ENCODE results near the gene KCNV2.

KCNV2 gene

GRCh38 chr9:2742214-2742613 is 24.9 kb downstream of the KCNV2 start:
- TF ChIP-seq ZBTB7A (IDR thresholded peaks at IDR 0.05; ENCODE audit: low read depth) = no peak
- TF ChIP-seq TEAD4 (IDR thresholded peaks at IDR 0.05) = no peak
- TF ChIP-seq NFIC (IDR thresholded peaks at IDR 0.05) = no peak

- no peak for TF ChIP-seq TEAD4 (IDR thresholded peaks at IDR 0.05)
- TF ChIP-seq, protein P1, sequence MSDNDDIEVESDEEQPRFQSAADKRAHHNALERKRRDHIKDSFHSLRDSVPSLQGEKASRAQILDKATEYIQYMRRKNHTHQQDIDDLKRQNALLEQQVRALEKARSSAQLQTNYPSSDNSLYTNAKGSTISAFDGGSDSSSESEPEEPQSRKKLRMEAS (IDR thresholded peaks at IDR 0.05) = no peak
These were observed 26.7 kb downstream of the KCNV2 start for GRCh38 chr9:2743937-2744529.

DNA sequence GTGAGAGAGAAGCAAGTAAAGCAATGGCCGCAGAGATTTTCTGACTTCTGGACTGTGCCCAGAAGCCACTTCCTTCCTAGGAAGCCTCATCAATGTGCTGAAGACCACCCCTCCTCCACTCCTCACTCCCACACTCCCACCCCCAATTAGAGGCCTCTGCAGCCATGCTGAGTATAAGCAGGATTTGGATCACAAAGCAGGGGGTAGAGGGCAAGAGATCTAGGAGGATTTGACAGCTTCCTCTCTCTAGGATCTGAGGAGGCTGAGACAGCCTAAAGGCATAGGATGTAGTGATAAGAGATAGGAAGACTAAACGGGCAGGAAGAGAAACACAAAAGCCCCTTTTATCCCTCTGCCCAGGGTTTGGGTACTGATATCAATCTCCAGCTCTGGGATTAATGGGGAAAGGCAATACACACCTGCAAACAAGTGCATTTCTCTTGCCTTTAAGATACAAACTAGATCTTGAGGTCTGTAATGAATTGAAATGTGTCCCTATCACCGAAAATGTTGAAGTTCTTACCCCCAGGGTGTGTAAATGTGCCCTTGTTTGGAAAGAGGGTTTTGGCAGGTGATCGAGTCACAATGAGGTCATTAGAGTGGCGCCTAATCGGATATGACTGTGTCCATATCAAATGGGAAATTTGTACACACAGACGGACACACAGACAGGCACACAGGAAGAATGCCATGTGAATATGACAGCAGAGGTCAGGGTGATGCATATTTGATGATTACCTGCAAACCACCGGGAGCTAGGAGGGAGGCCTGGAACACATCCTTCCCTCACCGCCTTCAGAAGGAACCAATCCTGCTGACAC is 28.5 kb downstream of the KCNV2 start:
- no peak for TF ChIP-seq EGR1 (IDR thresholded peaks at IDR 0.05)
- TF ChIP-seq RAD21 (IDR thresholded peaks at IDR 0.05; ENCODE audit: low read depth) = no peak
- no peak for TF ChIP-seq REST (IDR thresholded peaks at IDR 0.05; ENCODE audit: low read depth)
- TF ChIP-seq USF1 (IDR thresholded peaks at IDR 0.05) = no peak
- no peak for TF ChIP-seq FOXM1 (IDR thresholded peaks at IDR 0.05; ENCODE audit: borderline replicate concordance, low read depth)
- no peak for TF ChIP-seq TEAD4 (IDR thresholded peaks at IDR 0.05)
- TF ChIP-seq TCF12 (IDR thresholded peaks at IDR 0.05; ENCODE audit: low read depth) = no peak
- TF ChIP-seq CEBPB (IDR thresholded peaks at IDR 0.05) = no peak
- TF ChIP-seq NFIC (IDR thresholded peaks at IDR 0.05) = no peak
- TF ChIP-seq TAF1 (IDR thresholded peaks at IDR 0.05; ENCODE audit: low read depth) = no peak
- no peak for TF ChIP-seq ZBTB7A (IDR thresholded peaks at IDR 0.05; ENCODE audit: low read depth)
- no peak for TF ChIP-seq EP300 (IDR thresholded peaks at IDR 0.05; ENCODE audit: borderline replicate concordance)
- TF ChIP-seq, protein P1 (IDR thresholded peaks at IDR 0.05) = no peak
- no peak for TF ChIP-seq YY1 (IDR thresholded peaks at IDR 0.05; ENCODE audit: low read depth)
- no peak for TF ChIP-seq CREB1 (IDR thresholded peaks at IDR 0.05; ENCODE audit: low read depth)

- TF ChIP-seq YY1 (IDR thresholded peaks at IDR 0.05; ENCODE audit: low read depth) = no peak
- no peak for TF ChIP-seq REST (IDR thresholded peaks at IDR 0.05; ENCODE audit: low read depth)
These were observed 32.2 kb downstream of the KCNV2 start for GRCh38 chr9:2749485-2749884.

- TF ChIP-seq NFIC (IDR thresholded peaks at IDR 0.05) (no peak), REST (IDR thresholded peaks at IDR 0.05; ENCODE audit: low read depth) (no peak), TAF1 (IDR thresholded peaks at IDR 0.05; ENCODE audit: low read depth) (no peak), USF1 (IDR thresholded peaks at IDR 0.05) (no peak), TEAD4 (IDR thresholded peaks at IDR 0.05) (no peak), CREB1 (IDR thresholded peaks at IDR 0.05; ENCODE audit: low read depth) (no peak), FOXM1 (IDR thresholded peaks at IDR 0.05; ENCODE audit: borderline replicate concordance, low read depth) (no peak), YY1 (IDR thresholded peaks at IDR 0.05; ENCODE audit: low read depth) (no peak), TCF12 (IDR thresholded peaks at IDR 0.05; ENCODE audit: low read depth) (no peak)
These were observed 38.0 kb downstream of the KCNV2 start for GRCh38 chr9:2755285-2755684.
